ENCODE results near the gene EXOC6B. TPM values are rescaled to one million over a fixed set of nuclear protein-coding genes. Genes with fewer than 3 reads are reported as not detected.
A peak's percentile ranks its signal among the peaks of the same experiment; 100 is the strongest.

The EXOC6B gene
- total and polyA plus RNA-seq, 10 of the 15 experiments (the other 5 are each of a cell fraction or from before 2014, with no cell fraction given), result 0.23 to 2.2 (median 1.2) TPM

GRCh38 chr2:72126186-72127100 lies 699.4 kb downstream of the EXOC6B start:
- Histone ChIP-seq H4K20me1 (ENCODE audit: control insufficient read depth, insufficient read depth) (no peaks in the 10 kb centered on the region), H2AFZ (ENCODE audit: control insufficient read depth, low read depth, low read length) (no peak overlapping the region), H3K9me3 (replicated peaks; ENCODE audit: control insufficient read depth, insufficient read depth, low read length) (no peaks in the 10 kb centered on the region), H3K79me2 (ENCODE audit: control insufficient read depth, insufficient read depth, low read length) (no peaks in the 10 kb centered on the region), H3K27me3 (replicated peaks in 1 of 2; ENCODE audit: control insufficient read depth in 2 of 2, insufficient read depth in 2 of 2, low read length in 1 of 2) (no peaks in the 10 kb centered on the region; a peak in 1 of 4 replicates), H3K27ac (ENCODE audit: control insufficient read depth, insufficient read depth) (no peak overlapping the region), H3K4me1 (ENCODE audit: control insufficient read depth, insufficient read depth, low read length) (no peaks in the 10 kb centered on the region), H3K4me3 (no peak overlapping the region), H3K4me2 (ENCODE audit: control insufficient read depth, insufficient read depth) (no peak overlapping the region), H3K36me3 (ENCODE audit: control insufficient read depth in 2 of 2, insufficient read depth in 2 of 2, low read length in 1 of 2) (no peaks in the 10 kb centered on the region), H3K9ac (ENCODE audit: control insufficient read depth, insufficient read depth, low read length) (no peak overlapping the region)
- ChIA-PET RAD21 (ENCODE audit: unreplicated experiment) (no interaction called here), POLR2A (no interaction called here), CTCF (no interaction called here), SMC1A (ENCODE audit: uncharacterized antibody, unreplicated experiment) (interaction anchor here (0.5 kb wide), 1 partner anchor 203 kb away, joined by 3 read pairs; no protein-coding TSS in a partner anchor)
- TF ChIP-seq MEF2B (IDR thresholded peaks at IDR 0.05; ENCODE audit: partially characterized antibody, poor library complexity, severe bottlenecking) (peak; percentile 48), CREB1 (IDR thresholded peaks at IDR 0.05; ENCODE audit: low read depth) (no peak), NFYA (IDR thresholded peaks at IDR 0.05; ENCODE audit: borderline replicate concordance, low read depth, low read length) (no peak), MTA3 (IDR thresholded peaks at IDR 0.05; ENCODE audit: borderline replicate concordance, low read length) (no peak), NFYB (IDR thresholded peaks at IDR 0.05; ENCODE audit: insufficient read depth, low read depth, low read length) (no peak), POLR2AphosphoS5 (IDR thresholded peaks at IDR 0.05; ENCODE audit: low read length) (no peak), HCFC1 (IDR thresholded peaks at IDR 0.05; ENCODE audit: low read length) (no peak), PAX5 (IDR thresholded peaks at IDR 0.05; ENCODE audit: borderline replicate concordance, low read depth, low read length) (no peak), TAF1 (IDR thresholded peaks at IDR 0.05; ENCODE audit: borderline replicate concordance, low read depth, low read length) (no peak)
- WGBS (ENCODE audit: insufficient coverage, insufficient replicate concordance, low lambda C conversion rate, missing lambda C conversion rate), result 7% methylated on average over 10 of the region's 10 CpGs
- no peak for DNase-seq (ENCODE audit: low read depth, low spot score)
- ATAC-seq, result no peak
- intact Hi-C loops (cut with micrococcal nuclease; ENCODE audit: unreplicated experiment) (no loop called here), in situ Hi-C loops (cut with MboI) (loop anchor here (25.0 kb wide), 1 partner anchor 839 kb away; no protein-coding TSS in a partner anchor)
- FAIRE-seq, result no peak
- no TSS peak for BruUV-seq (replicated peaks)

Small RNAs within 50 kb of the gene (small RNA-seq; reads per million reads assigned to genes)
- gene RF00592 (not detected), gene RNU2-39P (0.16 reads per million)

Other genes starting within 250 kb of the EXOC6B start
- 3.6 and 4.1 TPM in 2 replicates for gene SPR, start 61.4 kb upstream of the EXOC6B start, total RNA-seq (2014; rRNA removed)
- 1.8 and 2.0 TPM in 2 replicates for gene SPR, start 61.4 kb upstream of the EXOC6B start, total RNA-seq (2014; rRNA removed; fragmentation: Illumina TruSeq; extraction: Trizol)
- 2.9 TPM in 2 replicates for gene SPR, start 61.4 kb upstream of the EXOC6B start, total RNA-seq (2021)
- gene SPR, start 61.4 kb upstream of the EXOC6B start, polyA plus RNA-seq (2011; rRNA removed), result 6.3 and 7.8 TPM in 2 replicates
- 1.1 and 1.8 TPM in 2 replicates for gene SPR, start 61.4 kb upstream of the EXOC6B start, polyA plus RNA-seq (2014; fragmentation: Illumina TruSeq; extraction: Trizol)
- 1 to 10 TPM in 1 of 2 experiments, under 1 TPM in 1; 0.68 to 1.3 TPM for gene SPR, start 61.4 kb upstream of the EXOC6B start, polyA plus RNA-seq (2014; fragmentation: Nextera tagmentation; extraction: Ambion mirVana)
- 2.1 and 2.4 TPM in 2 replicates for gene SPR, start 61.4 kb upstream of the EXOC6B start, polyA plus RNA-seq (2014; rRNA removed)
- 1 to 10 TPM; 4.3 to 6.4 TPM for gene SPR, start 61.4 kb upstream of the EXOC6B start, polyA plus RNA-seq (2016; fragmentation: Nextera tagmentation; extraction: Ambion mirVana)
- 1.9 and 2.3 TPM in 2 replicates for gene EMX1, start 91.5 kb upstream of the EXOC6B start, total RNA-seq (2014; rRNA removed)
- 0.28 and 0.49 TPM in 2 replicates for gene EMX1, start 91.5 kb upstream of the EXOC6B start, total RNA-seq (2014; rRNA removed; fragmentation: Illumina TruSeq; extraction: Trizol)
- gene EMX1, start 91.5 kb upstream of the EXOC6B start, total RNA-seq (2021), result 1.1 and 1.2 TPM in 2 replicates
- gene EMX1, start 91.5 kb upstream of the EXOC6B start, polyA plus RNA-seq (2011; rRNA removed), result 3.2 and 5.1 TPM in 2 replicates
- gene EMX1, start 91.5 kb upstream of the EXOC6B start, polyA plus RNA-seq (2014; fragmentation: Illumina TruSeq; extraction: Trizol), result 0.16 TPM in 1 of 2 replicates, not detected in the other
- under 1 TPM in 1 of 2 experiments, not detected in 1; 0.07 TPM for gene EMX1, start 91.5 kb upstream of the EXOC6B start, polyA plus RNA-seq (2014; fragmentation: Nextera tagmentation; extraction: Ambion mirVana)
- 1.1 and 1.3 TPM in 2 replicates for gene EMX1, start 91.5 kb upstream of the EXOC6B start, polyA plus RNA-seq (2014; rRNA removed)
- 1 to 10 TPM; 1.1 to 1.5 TPM for gene EMX1, start 91.5 kb upstream of the EXOC6B start, polyA plus RNA-seq (2016; fragmentation: Nextera tagmentation; extraction: Ambion mirVana)
- 7.4 and 10.7 TPM in 2 replicates for gene SFXN5, start 245.7 kb upstream of the EXOC6B start, total RNA-seq (2014; rRNA removed)
- 6.4 and 7.4 TPM in 2 replicates for gene SFXN5, start 245.7 kb upstream of the EXOC6B start, total RNA-seq (2014; rRNA removed; fragmentation: Illumina TruSeq; extraction: Trizol)
- gene SFXN5, start 245.7 kb upstream of the EXOC6B start, total RNA-seq (2021), result 11.5 and 12.2 TPM in 2 replicates
- 5.8 and 13.4 TPM in 2 replicates for gene SFXN5, start 245.7 kb upstream of the EXOC6B start, polyA plus RNA-seq (2011; rRNA removed)
- 11.7 and 15.4 TPM in 2 replicates for gene SFXN5, start 245.7 kb upstream of the EXOC6B start, polyA plus RNA-seq (2014; fragmentation: Illumina TruSeq; extraction: Trizol)
- 1 to 10 TPM; 3.3 to 4.0 TPM for gene SFXN5, start 245.7 kb upstream of the EXOC6B start, polyA plus RNA-seq (2014; fragmentation: Nextera tagmentation; extraction: Ambion mirVana)
- 10.3 and 10.6 TPM in 2 replicates for gene SFXN5, start 245.7 kb upstream of the EXOC6B start, polyA plus RNA-seq (2014; rRNA removed)
- 10 to 100 TPM; 15.7 to 15.9 TPM for gene SFXN5, start 245.7 kb upstream of the EXOC6B start, polyA plus RNA-seq (2016; fragmentation: Nextera tagmentation; extraction: Ambion mirVana)

Data from GM12878 (cell line).